GM10266 (cell line): ENCODE measurements around the gene LRRC25.

Experiments
- DNase-seq: peaks from one replicate; pipeline ENCODE4 v3.0.0; 2012; ENCODE audit errors: extremely low spot score
- CTCF ChIP-seq: IDR thresholded peaks from 2 replicates; pipeline ENCODE4 v1.5.1; 2012; ENCODE audit warnings: mild to moderate bottlenecking, low read depth; ENCODE audit not compliant: control insufficient read depth, insufficient read depth; ENCODE audit errors: missing control alignments

The LRRC25 gene

DNA sequence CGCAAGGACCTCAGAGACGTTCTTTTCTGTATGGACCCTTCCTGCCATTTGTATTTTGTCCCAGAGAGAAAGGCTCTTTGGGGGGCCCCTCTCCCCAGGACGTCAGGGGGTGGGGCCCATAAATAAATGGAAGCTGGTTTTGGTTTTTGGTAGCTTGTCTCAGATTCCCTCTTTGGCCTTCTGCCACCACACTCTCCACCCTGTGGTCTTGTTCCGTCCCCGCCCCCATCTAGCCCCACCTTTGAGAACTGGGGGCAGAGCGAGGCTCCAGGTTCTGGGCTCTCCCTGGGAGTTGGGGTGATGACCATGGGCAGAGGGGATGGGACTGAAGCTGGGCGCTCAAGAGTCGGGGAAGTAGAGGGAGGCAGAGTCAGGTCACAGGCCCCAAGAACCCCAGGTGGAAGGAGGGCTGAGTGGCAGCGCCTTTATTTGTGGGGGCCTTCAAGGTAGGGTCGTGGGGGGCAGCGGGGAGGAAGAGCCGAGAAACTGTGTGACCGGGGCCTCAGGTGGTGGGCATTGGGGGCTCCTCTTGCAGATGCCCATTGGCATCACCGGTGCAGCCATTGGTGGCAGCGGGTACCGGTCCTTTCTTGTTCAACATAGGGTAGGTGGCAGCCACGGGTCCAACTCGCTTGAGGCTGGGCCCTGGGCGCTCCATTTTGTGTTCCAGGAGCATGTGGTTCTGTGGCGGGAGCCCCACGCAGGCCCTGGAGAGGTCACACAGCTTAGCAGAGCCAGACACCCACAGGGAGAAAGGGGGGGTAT, 37.2 kb upstream of the LRRC25 start:
- TF ChIP-seq CTCF: no peak
- DNase-seq: no peak

GRCh38 chr19:18433735-18434398, 36.4 kb upstream of the LRRC25 start:
- TF ChIP-seq CTCF: no peak
- no peak for DNase-seq

DNA sequence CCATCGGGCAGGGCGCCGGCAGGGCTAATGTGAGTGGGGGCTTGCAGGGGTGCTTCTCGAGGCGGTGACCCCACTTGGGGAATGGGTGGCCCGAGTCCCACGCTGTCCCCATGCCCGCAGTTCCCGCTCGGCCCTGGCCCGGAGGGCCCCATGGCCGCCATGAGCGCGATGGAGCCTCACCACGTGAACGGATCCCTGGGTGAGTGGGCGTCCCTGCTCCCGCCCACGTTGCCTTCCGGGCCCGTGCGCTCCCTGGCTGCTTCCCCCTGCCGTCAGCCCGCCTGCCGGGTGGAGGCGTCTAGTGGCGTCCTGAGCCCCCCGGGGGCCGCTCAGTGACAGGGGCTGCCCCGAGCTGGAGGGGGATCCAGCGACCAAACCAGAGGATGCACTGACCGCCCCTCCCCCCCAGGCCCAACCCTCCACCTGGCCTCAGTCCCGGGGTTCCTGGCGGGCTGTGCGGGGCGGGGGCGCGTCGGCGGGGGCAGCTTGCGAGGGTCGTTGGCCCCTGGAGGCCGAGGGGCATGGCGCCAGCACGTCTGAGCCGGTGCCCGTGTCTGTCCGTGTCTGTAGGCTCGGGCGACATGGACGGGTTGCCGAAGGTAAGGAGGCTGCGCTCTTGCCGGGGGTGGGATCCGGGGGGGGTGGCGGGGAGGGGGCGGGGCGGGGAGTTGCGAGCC, 35.7 kb upstream of the LRRC25 start:
- TF ChIP-seq CTCF: no peak
- peak; percentile 78 for DNase-seq

DNA sequence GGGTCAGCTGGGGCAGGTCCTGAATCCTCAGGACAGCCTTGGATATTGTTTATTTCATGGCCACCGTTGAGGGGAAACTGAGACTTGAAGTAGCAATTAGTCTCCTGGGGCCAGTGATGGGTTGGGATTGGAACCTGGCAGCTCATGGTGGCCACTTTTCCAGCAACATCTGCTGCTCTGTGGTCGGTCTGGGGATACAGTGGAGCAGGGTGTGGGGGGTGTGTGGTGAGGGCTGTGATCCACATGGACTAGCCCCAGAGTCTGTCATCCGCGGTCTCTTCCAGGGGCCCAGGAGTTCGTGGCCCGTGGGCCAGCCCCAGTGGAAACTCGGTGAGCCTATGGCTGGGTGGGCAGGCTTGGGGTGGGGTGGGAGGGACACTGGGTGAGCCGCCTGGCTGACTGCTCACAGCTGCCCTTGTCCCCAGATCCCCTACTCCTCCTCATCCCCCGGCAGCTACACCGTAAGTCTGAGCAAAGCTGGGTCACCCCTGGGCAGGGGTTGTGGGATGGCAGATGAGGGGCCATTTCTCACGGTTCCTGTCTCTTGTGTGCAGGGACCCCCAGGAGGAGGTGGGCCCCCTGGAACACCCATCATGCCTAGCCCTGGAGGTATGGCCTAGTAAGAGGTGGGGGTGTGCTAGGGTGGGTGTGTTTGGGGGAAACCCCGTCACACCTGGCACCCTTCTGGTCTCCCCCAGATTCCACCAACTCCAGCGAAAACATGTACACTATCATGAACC, 35.0 kb upstream of the LRRC25 start:
- TF ChIP-seq CTCF: no peak
- DNase-seq: no peak

DNA sequence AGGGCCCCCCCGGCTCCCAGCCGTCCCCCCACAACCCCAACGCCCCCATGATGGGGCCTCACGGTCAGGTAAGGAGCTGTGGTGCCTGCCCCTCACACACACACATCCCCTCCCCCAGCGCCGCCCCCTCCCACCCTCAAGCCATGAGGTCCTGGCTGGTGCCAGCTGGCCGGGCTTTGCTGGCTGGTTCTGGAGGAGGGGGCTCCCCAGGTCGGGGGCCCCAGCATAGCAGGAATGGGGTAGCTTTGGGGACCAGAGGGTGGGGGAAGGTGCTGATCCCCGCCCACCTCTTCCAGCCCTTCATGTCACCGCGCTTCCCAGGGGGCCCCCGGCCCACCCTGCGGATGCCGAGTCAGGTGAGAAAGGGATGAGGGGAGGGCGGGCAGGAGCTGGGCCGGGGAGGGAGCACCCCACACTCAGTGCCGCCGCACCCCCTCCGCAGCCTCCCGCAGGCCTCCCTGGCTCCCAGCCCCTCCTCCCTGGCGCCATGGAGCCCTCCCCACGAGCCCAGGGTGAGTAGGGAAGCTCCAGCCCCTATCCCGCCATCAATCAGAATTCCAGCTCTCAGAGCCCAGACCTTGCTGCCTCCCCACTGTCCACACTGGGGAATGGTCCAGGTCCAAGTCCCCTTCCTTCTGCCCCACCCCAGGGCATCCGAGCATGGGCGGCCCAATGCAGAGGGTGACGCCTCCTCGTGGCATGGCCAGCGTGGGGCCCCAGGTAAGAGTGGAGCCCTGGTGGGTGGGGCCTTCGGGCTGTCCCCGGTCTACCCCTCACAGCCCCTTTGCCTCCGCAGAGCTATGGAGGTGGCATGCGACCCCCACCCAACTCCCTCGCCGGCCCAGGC, 34.2 kb upstream of the LRRC25 start:
- TF ChIP-seq CTCF: no peak
- no peak for DNase-seq

- no peak for DNase-seq
- TF ChIP-seq CTCF: no peak
These were observed 33.2 kb upstream of the LRRC25 start for GRCh38 chr19:18430417-18431144.
